Mucosa of rectum (tissue), 2 donors: ENCODE data around the gene PKNOX1.
A peak's percentile ranks its signal among the peaks of the same experiment; 100 is the strongest.
"Not testable (repeated sequence)": the region's sequence is repeated elsewhere in the genome, so short reads cannot be mapped to it uniquely, and the experiment has no call there.

Experiments
- H3K27ac ChIP-seq, 2 donors: one replicate each; pipeline ENCODE4 v1.7.0; 2013; ENCODE audit warnings: inconsistent platforms in 2 of 2, low read depth in 2 of 2, low read length in 2 of 2
- H3K27me3 ChIP-seq, 2 donors: one replicate each; pipeline ENCODE4 v1.7.0; 2013; ENCODE audit warnings: low read length in 2 of 2; ENCODE audit not compliant: control insufficient read depth in 2 of 2, insufficient read depth in 2 of 2
- H3K36me3 ChIP-seq, 2 donors: one replicate each; pipeline ENCODE4 v1.7.0; 2013; ENCODE audit warnings: low read length in 2 of 2; ENCODE audit not compliant: control insufficient read depth in 2 of 2, insufficient read depth in 2 of 2
- H3K4me1 ChIP-seq, 2 donors: one replicate each; pipeline ENCODE4 v1.7.0; 2013; ENCODE audit warnings: low read length in 2 of 2, mild to moderate bottlenecking in 1 of 2; ENCODE audit not compliant: control insufficient read depth in 2 of 2, insufficient read depth in 2 of 2
- H3K4me3 ChIP-seq, 2 donors: one replicate each; pipeline ENCODE4 v1.7.0; 2013; ENCODE audit warnings: low read length in 2 of 2
- H3K9ac ChIP-seq, 2 donors: one replicate each; pipeline ENCODE4 v1.7.0; 2013; ENCODE audit warnings: low read length in 2 of 2, low read depth in 1 of 2, mild to moderate bottlenecking in 1 of 2
- H3K9me3 ChIP-seq, 2 donors: one replicate each; pipeline ENCODE4 v1.7.0; 2013; ENCODE audit warnings: low read length in 2 of 2; ENCODE audit not compliant: control insufficient read depth in 2 of 2
- donor health status: healthy.
- donor health status: Normal muscosa, but diverticular disease.

The PKNOX1 gene

GRCh38 chr21:42973991-42974831 lies at the start of gene PKNOX1:
Gene PKNOX1 (plus strand): TSS chr21:42974562. CDS start chr21:43004382, 29,820 bp downstream.
- H3K27ac ChIP-seq, result peak within 1 kb of the TSS; percentile 88 to 90
- H3K27me3 ChIP-seq, result no peaks in the 10 kb centered on the region
- no peaks in the 10 kb centered on the region for H3K9me3 ChIP-seq
- H3K4me1 ChIP-seq, result peaks cover 11 to 13% of the 10 kb centered on the region in 2 donors
- no peaks in the 10 kb centered on the region for H3K36me3 ChIP-seq
- peak within 1 kb of the TSS; percentile 95 for H3K9ac ChIP-seq
- peak within 1 kb of the TSS; percentile 88 to 92 for H3K4me3 ChIP-seq

GRCh38 chr21:42925114-42925926 lies 49.0 kb upstream of the PKNOX1 start, which contains the start of gene ERVH48-1:
Gene ERVH48-1 (minus strand): TSS chr21:42925630. CDS start chr21:42919006, 6,624 bp downstream.
- Histone ChIP-seq H3K9ac (no peak within 1 kb of the TSS), H3K4me3 (no peak within 1 kb of the TSS), H3K27me3 (no peaks in the 10 kb centered on the region), H3K4me1 (peaks cover 6 to 8% of the 10 kb centered on the region in 2 donors), H3K9me3 (no peaks in the 10 kb centered on the region), H3K27ac (no peak within 1 kb of the TSS), H3K36me3 (no peaks in the 10 kb centered on the region)

- not testable (repeated sequence) for H3K27ac ChIP-seq, H3K27me3 ChIP-seq, H3K4me3 ChIP-seq, H3K4me1 ChIP-seq, H3K9me3 ChIP-seq, H3K36me3 ChIP-seq, H3K9ac ChIP-seq
These were observed 46.7 kb upstream of the PKNOX1 start for GRCh38 chr21:42927474-42928200.

- Histone ChIP-seq H3K4me1 (no peaks in the 10 kb centered on the region), H3K27ac (no peak overlapping the region), H3K9ac (no peak overlapping the region), H3K9me3 (no peaks in the 10 kb centered on the region), H3K36me3 (no peaks in the 10 kb centered on the region), H3K4me3 (no peak overlapping the region), H3K27me3 (no peaks in the 10 kb centered on the region)
These were observed 44.4 kb upstream of the PKNOX1 start for GRCh38 chr21:42929969-42930368.

GRCh38 chr21:42931560-42932235 lies 42.7 kb upstream of the PKNOX1 start:
- Histone ChIP-seq H3K27me3 (no peaks in the 10 kb centered on the region), H3K9ac (no peak overlapping the region), H3K27ac (no peak overlapping the region), H3K4me1 (no peaks in the 10 kb centered on the region), H3K4me3 (no peak overlapping the region), H3K36me3 (no peaks in the 10 kb centered on the region), H3K9me3 (no peaks in the 10 kb centered on the region)

GRCh38 chr21:42932378-42933136 lies 41.8 kb upstream of the PKNOX1 start:
- not testable (repeated sequence) for H3K36me3 ChIP-seq, H3K4me3 ChIP-seq, H3K9me3 ChIP-seq, H3K9ac ChIP-seq, H3K4me1 ChIP-seq, H3K27ac ChIP-seq, H3K27me3 ChIP-seq

GRCh38 chr21:42933137-42933970 lies 41.0 kb upstream of the PKNOX1 start:
- not testable (repeated sequence) for H3K4me3 ChIP-seq, H3K27ac ChIP-seq, H3K4me1 ChIP-seq, H3K9me3 ChIP-seq, H3K27me3 ChIP-seq, H3K9ac ChIP-seq, H3K36me3 ChIP-seq

- H3K9me3 ChIP-seq, H3K27me3 ChIP-seq, H3K4me3 ChIP-seq, H3K36me3 ChIP-seq, H3K27ac ChIP-seq, H3K4me1 ChIP-seq, H3K9ac ChIP-seq: not testable (repeated sequence)
These were observed 40.4 kb upstream of the PKNOX1 start for GRCh38 chr21:42933973-42934372.

- not testable (repeated sequence) for H3K9ac ChIP-seq, H3K9me3 ChIP-seq, H3K27ac ChIP-seq, H3K27me3 ChIP-seq, H3K36me3 ChIP-seq, H3K4me3 ChIP-seq, H3K4me1 ChIP-seq
These were observed 38.0 kb upstream of the PKNOX1 start for GRCh38 chr21:42936360-42936759.
